Mesenteric fat pad (tissue), 1 donor: Measurements from ENCODE around the gene PFDN2. TPM values are rescaled to one million over a fixed set of nuclear protein-coding genes. Genes with fewer than 3 reads are reported as not detected.
A peak's percentile ranks its signal among the peaks of the same experiment; 100 is the strongest.
"Not testable (repeated sequence)": the region's sequence is repeated elsewhere in the genome, so short reads cannot be mapped to it uniquely, and the experiment has no call there.

Experiments
- DNase-seq: peaks from one replicate; pipeline ENCODE4 v3.0.0-alpha.2; 2020; ENCODE audit warnings: low spot score
- total RNA-seq: library from RNA; stranded (reverse); fragmentation: NEBNext Ultra II Directional; extraction: Animal tissue kit (Norgen Biotek cat#: 25700); gene quantifications from one replicate; pipeline ENCODE4 v1.2.1, GENCODE V29; 2021
- donor health status: DM: yes; HTN: yes; CAD: no.

The PFDN2 gene
- total RNA-seq, 1 donor from 2014 or later = 66.9 TPM

DNA sequence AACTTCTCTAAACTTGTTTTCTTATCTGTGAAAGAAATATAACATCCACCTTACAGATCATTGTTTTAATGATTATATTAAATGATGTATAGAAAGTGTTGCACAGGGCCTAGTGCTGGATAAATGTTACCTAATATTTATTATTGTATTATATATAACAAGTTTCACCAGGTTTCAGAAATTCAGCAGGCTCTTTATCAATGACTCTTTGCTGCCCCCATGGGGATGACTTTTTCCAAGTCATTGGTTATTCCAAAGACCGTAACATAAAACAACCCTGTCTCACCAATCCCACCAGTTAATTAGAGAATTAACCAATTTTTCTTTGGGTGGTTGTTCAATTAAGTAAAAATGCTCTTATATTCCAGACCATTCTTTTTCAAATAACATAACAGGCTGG is 21.9 kb upstream of the PFDN2 start:
- DNase-seq = no peak

DNA sequence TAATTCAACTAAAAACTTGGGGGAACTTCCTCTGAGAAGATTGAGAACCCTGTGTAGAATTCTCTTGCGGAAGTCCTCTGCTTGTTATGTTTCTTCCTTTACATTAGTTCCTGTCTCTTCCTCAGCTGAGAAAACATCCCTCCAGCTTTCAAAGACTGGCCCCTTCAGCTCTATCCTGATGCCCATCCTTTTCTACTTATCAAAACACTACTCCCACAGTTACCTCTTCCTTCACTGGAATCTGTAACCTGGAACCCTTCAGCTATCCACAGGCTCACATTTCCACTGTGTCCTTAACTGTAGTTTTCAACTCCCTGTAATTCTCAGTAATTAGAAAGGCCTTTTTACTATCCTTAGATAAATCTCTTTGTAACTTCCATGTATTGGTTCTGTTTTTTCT is 20.6 kb upstream of the PFDN2 start:
- no peak for DNase-seq

DNA sequence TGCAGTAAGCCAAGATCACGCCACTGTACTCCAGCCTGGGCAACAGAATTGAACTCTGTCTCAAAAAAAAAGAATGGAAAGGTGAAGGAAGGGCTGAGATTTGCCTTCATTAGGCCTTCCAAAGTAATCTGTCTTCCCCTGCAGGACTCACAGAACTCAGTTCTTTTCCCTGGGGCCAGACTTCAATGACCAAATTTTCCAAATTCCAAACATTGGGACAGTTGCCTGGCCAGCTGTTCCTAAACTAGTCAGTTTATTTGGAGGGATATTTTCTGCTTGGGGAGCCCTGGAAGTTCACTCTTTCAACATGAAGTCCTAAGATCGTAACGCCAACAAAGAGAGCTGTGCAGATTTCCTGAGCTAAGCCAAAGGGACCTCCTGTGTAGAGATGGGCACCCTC is 20.0 kb upstream of the PFDN2 start:
- no peak for DNase-seq

GRCh38 chr1:161133220-161133740 is 15.4 kb upstream of the PFDN2 start:
- DNase-seq = no peak

GRCh38 chr1:161132410-161133219 is 14.8 kb upstream of the PFDN2 start, which contains the start of gene DEDD:
DEDD (minus strand) TSS chr1:161132667; CDS start chr1:161124462, 8,205 bp downstream.
- peak; percentile 97 for DNase-seq

DNA sequence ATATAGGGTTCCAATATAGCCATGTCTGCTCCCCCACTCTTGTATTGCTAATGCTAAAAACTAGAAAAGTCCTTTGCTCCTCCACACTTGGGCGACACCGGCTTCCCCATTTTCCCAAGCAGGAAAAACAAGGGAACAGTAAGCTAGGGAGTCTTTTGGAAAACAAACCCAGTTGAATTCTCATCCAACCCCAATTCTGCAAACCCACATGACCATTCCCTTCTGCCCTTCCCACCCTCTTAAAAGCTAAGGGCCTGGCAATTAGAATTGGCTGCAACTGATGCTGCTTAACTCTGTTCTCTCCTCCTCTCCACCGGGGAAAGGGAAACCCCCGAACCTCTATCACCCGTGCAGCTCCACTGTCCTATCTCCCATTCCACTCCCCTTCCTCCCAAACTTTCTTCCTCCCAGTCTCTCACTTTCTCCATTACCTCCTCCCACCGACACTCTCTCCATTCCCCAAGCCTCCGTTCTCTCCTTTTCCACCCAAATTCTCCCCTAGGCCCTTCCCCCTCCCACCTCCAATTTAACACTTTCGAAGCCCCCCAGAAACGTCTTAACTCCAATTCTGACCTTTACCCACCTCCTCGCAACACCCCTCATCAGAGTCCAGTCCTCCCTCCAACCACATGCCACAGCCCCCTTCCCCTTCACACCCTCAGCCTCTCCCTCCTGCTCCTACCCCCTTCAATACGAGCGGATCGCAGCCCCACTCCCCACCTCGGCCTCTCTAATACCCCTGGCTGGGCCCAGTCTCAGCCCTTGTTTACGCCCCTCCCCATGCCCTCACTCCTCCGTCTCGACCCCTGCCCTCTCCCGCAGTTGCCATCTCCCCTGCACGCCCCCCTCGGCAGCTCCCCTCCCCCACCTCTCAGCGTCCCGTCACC is 13.9 kb upstream of the PFDN2 start:
- no peak for DNase-seq

DNA sequence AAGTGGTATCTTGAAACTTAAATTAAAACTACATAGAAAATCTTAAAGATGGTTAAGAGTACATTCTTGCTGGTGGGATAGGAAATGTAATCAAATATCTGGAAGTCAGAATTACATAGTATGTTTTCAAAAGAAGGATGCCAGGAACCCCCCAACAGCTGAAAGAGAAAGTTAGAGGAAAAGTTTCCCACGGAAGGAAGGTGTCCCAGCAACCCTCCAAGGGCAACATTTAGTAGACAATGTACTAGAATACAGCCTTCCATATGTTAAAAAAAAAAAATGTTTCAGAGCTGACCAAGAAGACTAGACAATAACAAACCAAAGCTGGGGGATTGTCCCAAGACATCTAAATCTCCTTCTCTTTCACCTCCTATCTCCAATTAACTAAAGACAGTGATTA is 12.4 kb upstream of the PFDN2 start:
- no peak for DNase-seq

- DNase-seq = no peak
Measured at GRCh38 chr1:161128591-161129420, 11.0 kb upstream of the PFDN2 start.

- no peak for DNase-seq
Measured at GRCh38 chr1:161127649-161128048, 9.8 kb upstream of the PFDN2 start.

GRCh38 chr1:161122967-161123366 is 5.1 kb upstream of the PFDN2 start:
- no peak for DNase-seq

GRCh38 chr1:161121834-161122233 is 4.0 kb upstream of the PFDN2 start:
- no peak for DNase-seq

DNA sequence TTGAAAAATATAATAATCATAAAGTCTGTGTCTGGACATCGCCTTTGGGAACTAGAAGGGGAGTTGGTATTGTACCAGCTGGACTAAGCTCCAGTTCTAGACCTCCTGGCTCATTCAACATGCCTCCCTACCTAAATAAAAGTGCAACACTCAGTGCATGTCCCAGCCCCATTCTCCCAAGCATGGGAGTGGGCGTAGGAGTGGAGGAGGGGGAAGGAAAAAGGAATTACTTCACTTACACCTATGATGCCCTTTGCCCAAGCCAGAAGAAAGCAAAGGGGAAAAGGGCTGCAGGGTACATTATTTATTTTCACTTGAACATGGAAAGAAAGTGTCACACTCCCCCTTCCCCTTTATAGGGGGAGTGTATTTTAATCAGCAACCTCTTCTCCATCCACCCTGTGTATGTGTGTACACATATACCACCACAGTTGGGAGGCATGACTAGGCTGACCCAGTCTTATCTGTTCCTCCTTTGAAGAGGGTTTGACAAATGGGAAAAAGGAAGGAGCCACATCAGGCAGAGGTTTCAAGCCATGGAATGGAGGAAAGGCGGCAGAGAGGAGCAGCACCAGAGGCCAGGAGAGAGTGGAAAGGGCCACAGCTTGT is 3.3 kb upstream of the PFDN2 start:
- DNase-seq = no peak

GRCh38 chr1:161119092-161119903 is 1.5 kb upstream of the PFDN2 start:
- peak; percentile 28 for DNase-seq

DNA sequence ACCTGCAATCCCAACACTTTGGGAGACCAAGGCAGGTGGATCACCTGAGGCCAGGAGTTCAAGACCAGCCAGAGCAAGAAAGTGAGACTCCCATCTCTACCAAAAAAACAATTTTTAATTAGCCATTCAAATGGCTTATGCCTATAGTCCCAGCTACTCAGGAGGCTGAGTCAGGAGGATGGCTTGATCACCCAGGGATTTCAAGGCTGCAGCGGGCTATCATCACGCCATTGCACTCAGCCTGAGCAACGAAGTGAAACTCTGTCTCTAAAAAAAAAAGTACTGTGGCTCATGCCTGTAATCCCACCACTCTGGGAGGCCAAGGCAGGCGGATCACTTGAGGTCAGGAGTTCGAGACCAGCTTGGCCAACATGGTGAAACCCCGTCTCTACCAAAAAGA is 1.9 kb downstream of the PFDN2 start:
- not testable (repeated sequence) for DNase-seq

- no peak for DNase-seq
Measured at GRCh38 chr1:161115132-161115711, 2.6 kb downstream of the PFDN2 start.

DNA sequence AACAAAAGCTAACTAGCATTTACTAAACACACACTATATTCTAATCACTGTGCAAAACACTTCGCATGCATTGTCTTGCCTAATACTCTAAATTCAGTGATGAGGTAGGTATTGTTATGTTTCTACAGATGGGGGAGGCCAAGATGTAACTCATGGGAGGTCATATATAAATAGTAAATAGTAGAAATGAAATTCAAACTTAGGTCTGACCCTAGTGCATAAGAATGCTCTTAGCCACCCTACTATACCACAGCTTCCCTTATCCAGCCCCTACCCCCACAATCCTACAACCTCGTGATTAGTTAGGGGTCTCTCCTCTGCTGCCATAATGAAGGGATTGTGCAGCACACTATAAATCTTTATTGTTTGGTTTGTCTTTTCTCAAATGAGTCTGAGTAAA is 3.3 kb downstream of the PFDN2 start:
- DNase-seq = no peak

DNA sequence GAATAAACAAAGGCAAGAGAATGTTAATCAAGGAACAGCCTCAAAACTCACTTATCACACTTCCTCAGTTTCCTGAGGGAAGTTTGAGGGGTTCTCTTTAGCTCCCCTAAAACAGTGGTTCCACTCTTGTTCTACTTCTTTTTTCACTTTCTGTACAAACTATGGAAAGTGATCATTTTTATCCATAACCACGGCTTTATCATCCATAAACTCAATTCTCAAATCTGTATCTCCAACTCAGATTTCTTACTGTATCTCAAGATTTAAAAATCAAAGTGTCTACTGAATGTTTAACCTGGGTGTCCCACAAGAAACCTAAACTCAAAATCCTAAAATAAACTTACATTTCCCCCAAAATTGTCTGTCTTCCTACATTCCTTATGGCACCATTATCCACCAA is 3.9 kb downstream of the PFDN2 start:
- no peak for DNase-seq

DNA sequence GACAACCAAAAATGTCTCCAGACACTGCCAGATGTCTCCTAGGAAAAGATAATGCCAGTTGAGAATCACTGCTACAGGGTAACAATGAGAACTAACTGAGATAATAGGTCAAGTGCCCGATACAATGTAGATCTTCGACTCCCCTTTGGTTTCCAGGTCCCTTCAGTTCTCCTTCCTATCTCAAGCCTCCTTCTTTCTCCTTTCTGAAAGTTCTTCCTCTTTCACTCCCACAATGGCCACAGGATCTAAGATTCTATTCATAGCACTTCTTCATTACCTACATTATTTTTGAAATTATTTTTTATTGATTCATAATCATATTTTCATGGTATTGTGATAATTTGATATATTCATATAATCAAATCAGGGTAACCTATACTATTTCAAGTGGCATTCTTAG is 6.3 kb downstream of the PFDN2 start:
- no peak for DNase-seq

DNA sequence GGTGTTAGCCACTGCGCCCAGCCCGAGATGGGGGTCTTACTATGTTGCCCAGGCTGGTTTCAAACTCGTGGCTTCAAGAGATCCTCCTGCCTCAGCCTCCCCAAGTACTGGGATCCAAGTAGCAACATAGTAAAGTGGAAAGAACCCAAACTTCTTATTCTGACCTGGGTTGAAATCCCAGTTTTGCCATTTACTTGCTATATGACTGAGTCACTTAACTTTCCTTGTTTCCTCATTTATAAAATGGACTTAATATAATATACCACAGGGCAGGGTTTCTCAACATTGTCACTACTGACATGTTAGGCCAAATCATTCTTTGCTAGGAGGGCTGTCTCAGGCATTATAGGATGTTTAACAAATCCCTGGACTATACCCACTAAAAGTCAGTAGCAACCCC is 6.7 kb downstream of the PFDN2 start:
- no peak for DNase-seq
